ENCODE measurements around the gene LRP6.
"Not testable (repeated sequence)": the region's sequence is repeated elsewhere in the genome, so short reads cannot be mapped to it uniquely, and the experiment has no call there.

The LRP6 gene

GRCh38 chr12:12266873-12267741 is at the start of gene LRP6:
LRP6 (minus strand) TSS chr12:12267044; CDS start chr12:12266735, 309 bp downstream.
- Histone ChIP-seq H3K36me3 (ENCODE audit: control insufficient read depth, insufficient read depth, low read length) (no peaks in the 10 kb centered on the region), H3K27me3 (ENCODE audit: control insufficient read depth, insufficient read depth, low read length) (no peaks in the 10 kb centered on the region), H3K4me1 (ENCODE audit: control insufficient read depth, insufficient read depth, low read length) (peaks cover 8% of the 10 kb centered on the region), H3K9me3 (ENCODE audit: control insufficient read depth, insufficient read depth, low read length) (no peaks in the 10 kb centered on the region), H3K9ac (ENCODE audit: low read depth, low read length) (peak within 1 kb of the TSS; percentile 99), H3K4me3 (ENCODE audit: low read depth, low read length) (peak within 1 kb of the TSS; percentile 92)

- no peak overlapping the region for H3K4me3 ChIP-seq (ENCODE audit: low read depth, low read length)
- peaks cover 7% of the 10 kb centered on the region for H3K4me1 ChIP-seq (ENCODE audit: control insufficient read depth, insufficient read depth, low read length)
- H3K36me3 ChIP-seq (ENCODE audit: control insufficient read depth, insufficient read depth, low read length), result no peaks in the 10 kb centered on the region
- no peak overlapping the region for H3K9ac ChIP-seq (ENCODE audit: low read depth, low read length)
- H3K9me3 ChIP-seq (ENCODE audit: control insufficient read depth, insufficient read depth, low read length), result no peaks in the 10 kb centered on the region
- no peaks in the 10 kb centered on the region for H3K27me3 ChIP-seq (ENCODE audit: control insufficient read depth, insufficient read depth, low read length)
These were observed 49.0 kb upstream of the LRP6 start for GRCh38 chr12:12315838-12316237.

DNA sequence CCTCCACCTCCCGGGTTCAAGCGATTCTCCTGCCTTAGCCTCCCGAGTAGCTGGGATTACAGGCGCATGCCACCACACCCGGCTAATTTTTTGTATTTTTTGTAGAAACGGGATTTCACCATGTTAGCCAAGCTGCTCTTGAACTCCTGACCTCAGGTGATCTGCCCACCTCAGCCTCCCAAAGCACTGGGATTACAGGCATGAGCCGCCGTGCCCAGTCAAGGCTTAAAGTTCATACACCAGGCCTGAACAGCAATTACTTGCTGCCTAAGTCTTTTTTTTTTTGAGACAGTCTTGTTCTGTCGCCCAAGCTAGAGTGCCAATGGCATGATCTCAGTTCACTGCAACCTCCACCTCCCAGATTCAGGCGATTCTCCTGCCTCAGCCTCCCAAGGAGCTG is 43.9 kb upstream of the LRP6 start:
- not testable (repeated sequence) for H3K4me3 ChIP-seq (ENCODE audit: low read depth, low read length); H3K9me3 ChIP-seq (ENCODE audit: control insufficient read depth, insufficient read depth, low read length); H3K27me3 ChIP-seq (ENCODE audit: control insufficient read depth, insufficient read depth, low read length); H3K4me1 ChIP-seq (ENCODE audit: control insufficient read depth, insufficient read depth, low read length); H3K36me3 ChIP-seq (ENCODE audit: control insufficient read depth, insufficient read depth, low read length); H3K9ac ChIP-seq (ENCODE audit: low read depth, low read length)

DNA sequence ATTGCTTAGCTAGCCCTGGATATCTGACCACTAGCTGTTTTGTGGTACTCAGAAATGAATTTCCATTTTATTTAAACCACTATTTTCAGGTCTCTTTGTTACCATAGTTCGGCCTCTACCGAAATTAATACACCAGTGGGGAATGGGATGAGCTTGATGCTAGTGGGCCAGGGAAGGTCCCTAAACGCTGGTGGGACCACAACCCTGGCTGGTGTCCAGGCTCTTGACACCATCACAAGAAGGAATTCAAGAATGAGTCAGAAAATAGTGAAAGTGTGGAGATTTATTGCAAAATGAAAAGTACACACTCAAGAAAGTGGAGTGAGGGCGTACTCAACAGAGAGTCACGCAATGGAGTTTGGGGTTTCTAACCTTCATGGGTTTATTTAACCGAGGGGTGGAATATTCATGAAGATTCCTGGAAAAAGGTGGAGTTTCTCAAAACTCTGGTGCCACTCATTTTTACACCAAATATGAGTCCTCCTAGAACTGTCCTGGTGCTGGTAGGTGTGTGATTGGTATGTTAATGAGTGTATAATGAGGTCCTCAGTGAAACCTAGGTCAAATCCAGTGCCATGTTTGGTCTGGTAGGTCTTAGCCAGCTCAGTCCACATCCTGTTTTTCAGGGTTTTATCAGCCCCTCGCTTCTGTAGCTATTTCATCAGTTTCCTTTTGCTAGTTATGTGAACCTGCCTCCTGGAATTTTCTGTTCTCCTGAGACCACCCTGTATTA is 38.9 kb upstream of the LRP6 start:
- Histone ChIP-seq H3K9me3 (ENCODE audit: control insufficient read depth, insufficient read depth, low read length) (no peaks in the 10 kb centered on the region), H3K4me1 (ENCODE audit: control insufficient read depth, insufficient read depth, low read length) (no peaks in the 10 kb centered on the region), H3K27me3 (ENCODE audit: control insufficient read depth, insufficient read depth, low read length) (no peaks in the 10 kb centered on the region), H3K9ac (ENCODE audit: low read depth, low read length) (no peak overlapping the region), H3K36me3 (ENCODE audit: control insufficient read depth, insufficient read depth, low read length) (no peaks in the 10 kb centered on the region), H3K4me3 (ENCODE audit: low read depth, low read length) (no peak overlapping the region)

DNA sequence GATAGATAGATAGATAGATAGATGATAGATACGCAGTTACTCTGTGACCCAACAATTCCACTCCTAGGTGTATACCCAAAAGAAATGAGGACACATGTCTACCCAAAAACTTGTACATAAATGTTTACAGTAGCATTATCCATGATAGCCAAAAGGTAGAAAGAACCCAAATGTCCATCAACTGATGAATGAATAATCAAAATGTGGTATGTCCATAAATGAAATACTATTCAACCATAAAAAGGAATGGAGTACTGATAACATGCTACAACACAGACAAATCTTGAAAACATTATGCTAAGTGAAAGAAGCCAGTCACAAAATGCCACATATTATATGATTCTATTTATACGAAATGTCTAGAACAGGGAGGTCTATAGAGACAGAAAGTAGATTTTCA is 36.1 kb upstream of the LRP6 start:
- H3K27me3 ChIP-seq (ENCODE audit: control insufficient read depth, insufficient read depth, low read length), result no peaks in the 10 kb centered on the region
- no peaks in the 10 kb centered on the region for H3K36me3 ChIP-seq (ENCODE audit: control insufficient read depth, insufficient read depth, low read length)
- no peaks in the 10 kb centered on the region for H3K4me1 ChIP-seq (ENCODE audit: control insufficient read depth, insufficient read depth, low read length)
- no peaks in the 10 kb centered on the region for H3K9me3 ChIP-seq (ENCODE audit: control insufficient read depth, insufficient read depth, low read length)
- no peak overlapping the region for H3K4me3 ChIP-seq (ENCODE audit: low read depth, low read length)
- no peak overlapping the region for H3K9ac ChIP-seq (ENCODE audit: low read depth, low read length)

GRCh38 chr12:12301122-12301521 is 34.3 kb upstream of the LRP6 start:
- no peaks in the 10 kb centered on the region for H3K4me1 ChIP-seq (ENCODE audit: control insufficient read depth, insufficient read depth, low read length)
- no peak overlapping the region for H3K9ac ChIP-seq (ENCODE audit: low read depth, low read length)
- H3K9me3 ChIP-seq (ENCODE audit: control insufficient read depth, insufficient read depth, low read length), result no peaks in the 10 kb centered on the region
- no peaks in the 10 kb centered on the region for H3K36me3 ChIP-seq (ENCODE audit: control insufficient read depth, insufficient read depth, low read length)
- no peak overlapping the region for H3K4me3 ChIP-seq (ENCODE audit: low read depth, low read length)
- no peaks in the 10 kb centered on the region for H3K27me3 ChIP-seq (ENCODE audit: control insufficient read depth, insufficient read depth, low read length)

DNA sequence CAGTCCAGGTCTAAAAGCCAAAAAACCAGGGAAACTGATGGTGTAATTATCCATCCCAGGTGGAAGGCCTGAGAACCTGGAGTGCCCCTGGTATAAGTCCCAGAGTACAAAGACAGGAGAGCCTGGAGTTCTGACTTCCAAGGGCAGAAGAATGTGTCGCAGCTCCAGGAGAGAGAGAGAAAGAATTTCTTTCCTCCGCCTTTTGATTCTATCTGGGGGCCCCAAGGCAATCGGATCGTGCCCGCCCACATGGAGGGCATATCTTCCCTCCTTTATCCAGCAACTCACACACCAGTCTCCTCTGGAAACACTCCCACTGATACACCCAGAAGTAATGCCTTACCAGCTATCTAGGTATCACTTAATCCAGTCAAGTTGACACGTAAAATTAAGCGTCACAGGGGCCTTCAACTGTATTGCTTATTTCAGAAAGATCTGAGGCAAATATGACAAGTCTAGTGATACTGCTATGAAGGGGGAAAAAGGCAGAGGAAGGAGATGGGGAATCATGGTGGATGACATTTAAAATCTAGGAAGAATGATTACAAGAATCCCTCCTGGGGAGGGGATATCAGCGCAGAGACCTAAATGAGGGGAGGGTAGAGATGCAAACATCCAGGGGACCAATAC is 30.5 kb upstream of the LRP6 start:
- Histone ChIP-seq H3K27me3 (ENCODE audit: control insufficient read depth, insufficient read depth, low read length) (no peaks in the 10 kb centered on the region), H3K9ac (ENCODE audit: low read depth, low read length) (no peak overlapping the region), H3K4me3 (ENCODE audit: low read depth, low read length) (no peak overlapping the region), H3K4me1 (ENCODE audit: control insufficient read depth, insufficient read depth, low read length) (peaks cover 6% of the 10 kb centered on the region), H3K9me3 (ENCODE audit: control insufficient read depth, insufficient read depth, low read length) (no peaks in the 10 kb centered on the region), H3K36me3 (ENCODE audit: control insufficient read depth, insufficient read depth, low read length) (no peaks in the 10 kb centered on the region)

DNA sequence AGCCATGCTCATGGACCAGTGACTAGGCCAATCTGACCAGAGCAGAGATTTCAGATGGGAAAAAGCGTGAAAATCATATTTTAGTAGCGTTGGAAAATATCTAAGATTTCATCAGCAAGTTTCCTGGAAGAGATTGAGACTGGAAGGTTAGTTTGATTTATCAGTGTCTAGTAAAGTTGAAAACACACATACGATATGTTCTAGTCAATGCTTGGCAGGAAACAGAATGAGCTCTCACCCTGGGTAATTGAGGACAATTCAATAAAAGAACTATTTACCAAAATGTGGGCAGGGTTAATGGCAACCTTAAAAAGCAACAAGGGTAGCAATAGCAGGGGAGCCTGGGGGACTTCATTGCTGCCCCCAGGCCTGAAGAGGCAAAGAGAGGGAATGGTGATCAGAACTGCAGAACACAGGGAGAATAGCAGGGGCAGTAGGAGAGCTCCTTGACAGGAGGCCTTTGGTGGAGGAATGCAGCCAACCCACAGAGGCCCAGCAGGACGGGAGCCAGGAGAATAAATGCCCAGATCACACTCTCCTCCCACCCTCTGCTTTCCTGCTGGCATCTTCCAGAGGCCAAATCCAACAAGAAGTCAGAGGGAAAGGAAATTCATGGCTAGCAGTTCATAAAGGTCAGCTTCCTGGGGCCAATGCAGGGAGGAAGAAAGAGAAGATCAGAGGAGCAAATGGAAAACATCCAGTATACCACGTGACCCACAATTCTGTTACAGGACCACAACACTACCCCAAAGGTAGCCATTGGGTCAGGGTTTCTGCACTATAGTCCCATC is 27.6 kb upstream of the LRP6 start:
- no peaks in the 10 kb centered on the region for H3K27me3 ChIP-seq (ENCODE audit: control insufficient read depth, insufficient read depth, low read length)
- H3K4me1 ChIP-seq (ENCODE audit: control insufficient read depth, insufficient read depth, low read length), result peaks cover 6% of the 10 kb centered on the region
- H3K36me3 ChIP-seq (ENCODE audit: control insufficient read depth, insufficient read depth, low read length), result no peaks in the 10 kb centered on the region
- H3K4me3 ChIP-seq (ENCODE audit: low read depth, low read length), result no peak overlapping the region
- no peaks in the 10 kb centered on the region for H3K9me3 ChIP-seq (ENCODE audit: control insufficient read depth, insufficient read depth, low read length)
- H3K9ac ChIP-seq (ENCODE audit: low read depth, low read length), result no peak overlapping the region

DNA sequence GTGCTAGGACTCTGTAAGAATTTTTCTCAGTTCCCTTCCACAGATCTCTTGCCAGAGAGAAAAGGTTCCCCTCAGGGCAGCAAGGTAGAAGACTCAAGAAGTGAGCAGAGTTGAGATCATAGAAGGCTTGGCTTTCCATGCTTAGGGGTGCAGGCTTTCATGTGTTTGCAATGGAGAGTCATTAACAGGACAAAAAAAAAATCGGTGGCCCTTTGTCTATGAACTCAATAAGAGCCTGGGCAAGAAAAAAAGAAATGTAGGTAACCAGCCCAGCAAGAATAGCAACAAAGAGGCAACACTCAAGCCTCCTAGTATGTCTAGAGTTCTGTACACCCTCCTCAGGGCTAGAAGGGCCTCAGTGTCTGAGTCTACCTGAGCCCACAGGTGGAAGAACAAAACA is 23.4 kb upstream of the LRP6 start:
- Histone ChIP-seq H3K9ac (ENCODE audit: low read depth, low read length) (no peak overlapping the region), H3K27me3 (ENCODE audit: control insufficient read depth, insufficient read depth, low read length) (no peaks in the 10 kb centered on the region), H3K4me3 (ENCODE audit: low read depth, low read length) (no peak overlapping the region), H3K9me3 (ENCODE audit: control insufficient read depth, insufficient read depth, low read length) (no peaks in the 10 kb centered on the region), H3K4me1 (ENCODE audit: control insufficient read depth, insufficient read depth, low read length) (peaks cover 6% of the 10 kb centered on the region), H3K36me3 (ENCODE audit: control insufficient read depth, insufficient read depth, low read length) (no peaks in the 10 kb centered on the region)

DNA sequence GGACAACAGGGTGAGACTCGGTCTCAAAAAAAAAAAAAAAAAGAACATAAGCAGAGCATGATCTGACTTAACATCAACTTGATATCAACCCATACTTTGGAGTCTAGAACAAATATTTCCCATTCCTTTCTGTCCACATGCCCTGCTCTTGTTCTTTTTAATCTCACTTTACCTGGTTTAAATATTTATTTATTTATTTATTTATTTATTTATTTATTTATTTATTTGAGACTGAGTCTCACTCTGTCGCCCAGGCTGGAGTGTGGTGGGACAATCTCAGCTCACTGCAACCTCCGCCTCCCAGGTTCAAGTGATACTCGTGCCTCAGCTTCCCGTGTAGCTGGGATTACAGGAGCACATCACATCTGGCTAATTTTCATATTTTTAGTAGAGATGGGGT is 19.6 kb upstream of the LRP6 start:
- Histone ChIP-seq H3K4me1 (ENCODE audit: control insufficient read depth, insufficient read depth, low read length) (peaks cover 15% of the 10 kb centered on the region), H3K27me3 (ENCODE audit: control insufficient read depth, insufficient read depth, low read length) (no peaks in the 10 kb centered on the region), H3K36me3 (ENCODE audit: control insufficient read depth, insufficient read depth, low read length) (no peaks in the 10 kb centered on the region), H3K9me3 (ENCODE audit: control insufficient read depth, insufficient read depth, low read length) (no peaks in the 10 kb centered on the region), H3K4me3 (ENCODE audit: low read depth, low read length) (no peak overlapping the region), H3K9ac (ENCODE audit: low read depth, low read length) (no peak overlapping the region)

- Histone ChIP-seq H3K4me1 (ENCODE audit: control insufficient read depth, insufficient read depth, low read length) (peaks cover 22% of the 10 kb centered on the region), H3K9ac (ENCODE audit: low read depth, low read length) (no peak overlapping the region), H3K4me3 (ENCODE audit: low read depth, low read length) (no peak overlapping the region), H3K27me3 (ENCODE audit: control insufficient read depth, insufficient read depth, low read length) (no peaks in the 10 kb centered on the region), H3K9me3 (ENCODE audit: control insufficient read depth, insufficient read depth, low read length) (no peaks in the 10 kb centered on the region), H3K36me3 (ENCODE audit: control insufficient read depth, insufficient read depth, low read length) (no peaks in the 10 kb centered on the region)
These were observed 16.0 kb upstream of the LRP6 start for GRCh38 chr12:12282761-12283425.
